ENCODE data around the gene ZFYVE28.

The ZFYVE28 gene

DNA sequence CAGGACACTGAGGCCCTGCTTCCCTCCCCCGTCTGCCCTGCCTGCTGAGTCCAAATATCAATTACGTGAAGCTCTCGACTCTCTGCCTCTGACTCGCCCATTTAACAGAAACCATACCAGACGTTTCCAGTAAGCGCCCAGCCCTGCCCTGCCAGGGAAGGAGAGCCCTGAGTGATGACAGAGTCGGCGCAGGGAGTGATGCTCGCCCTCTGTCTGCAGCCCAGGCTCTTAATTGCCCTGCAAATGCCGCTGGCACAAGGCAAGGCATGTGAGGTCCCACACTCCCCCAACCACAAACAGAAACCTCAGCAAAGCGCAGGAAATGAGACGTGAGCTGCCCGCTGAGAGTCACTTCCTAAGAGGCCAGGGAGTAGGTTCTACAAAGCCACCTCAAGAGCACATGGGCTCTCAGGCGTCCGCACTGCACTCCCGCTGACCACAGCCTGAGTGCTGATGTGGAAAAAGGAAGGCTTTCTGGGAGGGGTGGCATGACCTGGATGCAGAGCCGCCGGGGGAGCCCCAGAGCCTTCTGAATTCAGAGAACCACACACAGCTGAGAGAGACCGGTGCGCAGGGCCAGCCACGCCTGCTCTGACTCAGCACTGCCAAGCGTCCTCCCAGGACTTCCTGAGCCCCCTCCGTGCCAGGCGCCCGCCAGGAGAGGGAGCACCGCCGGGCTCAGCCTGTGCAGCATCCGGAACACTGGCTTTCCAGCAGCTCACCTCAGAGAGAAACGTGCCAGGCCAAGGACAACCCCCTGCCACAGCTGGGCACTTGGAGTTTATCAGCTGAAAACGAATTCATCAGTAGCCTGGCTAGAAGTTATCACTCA lies 5.3 kb downstream of the ZFYVE28 start:
- Histone ChIP-seq H3K27ac (peak overlapping the region; percentile 0 to 81), H3K4me3 (peak overlapping the region; percentile 58)
- TF ChIP-seq CTCF (IDR thresholded peaks at IDR 0.05), result peak; percentile 24
- DNase-seq (ENCODE audit: low spot score), result peak; percentile 90

GRCh38 chr4:2412534-2412884 lies 5.9 kb downstream of the ZFYVE28 start:
- no peak for DNase-seq (ENCODE audit: low spot score)
- no peak for TF ChIP-seq CTCF (IDR thresholded peaks at IDR 0.05)
- Histone ChIP-seq H3K27ac (peak overlapping the region; percentile 0 to 81), H3K4me3 (peak overlapping the region; percentile 58)

DNA sequence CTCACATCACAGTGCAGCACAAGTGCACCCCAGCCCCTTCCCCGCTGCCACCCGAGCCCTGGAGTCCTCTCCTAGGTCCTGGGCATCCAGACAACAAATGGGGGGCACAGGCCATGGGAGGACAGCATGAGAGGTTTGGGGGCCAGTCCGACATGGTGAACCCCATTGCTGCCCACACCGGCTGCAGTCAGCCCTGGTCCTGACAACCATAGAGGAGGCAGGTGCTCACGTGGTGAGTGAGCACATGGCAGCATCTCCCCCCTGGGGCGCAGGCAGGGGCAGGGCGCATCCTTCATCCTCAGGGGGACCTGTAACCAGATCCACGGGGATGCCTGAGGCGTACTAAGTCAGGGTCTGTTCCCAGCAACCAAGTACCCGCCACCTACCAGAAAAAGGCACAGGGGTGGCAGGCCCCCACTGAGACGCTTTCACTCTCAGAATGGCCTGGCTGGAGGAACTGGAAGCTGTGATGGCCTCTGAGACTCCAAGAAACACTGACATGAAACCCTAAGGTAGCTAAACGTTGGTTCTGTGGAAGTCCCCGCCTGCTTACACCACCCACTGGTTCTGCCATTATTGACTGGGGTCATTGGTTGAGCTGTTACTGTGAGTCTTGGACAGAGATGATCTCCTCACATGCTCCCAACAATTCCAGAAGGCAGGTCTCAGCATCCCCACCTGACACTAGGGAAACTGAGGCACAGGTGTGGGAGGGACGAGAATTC lies 6.5 kb downstream of the ZFYVE28 start:
- Histone ChIP-seq H3K4me3 (peak overlapping the region; percentile 58), H3K27ac (peak overlapping the region in 1 of 2 donors; percentile 81)
- no peak for TF ChIP-seq CTCF (IDR thresholded peaks at IDR 0.05)
- DNase-seq (ENCODE audit: low spot score), result no peak

DNA sequence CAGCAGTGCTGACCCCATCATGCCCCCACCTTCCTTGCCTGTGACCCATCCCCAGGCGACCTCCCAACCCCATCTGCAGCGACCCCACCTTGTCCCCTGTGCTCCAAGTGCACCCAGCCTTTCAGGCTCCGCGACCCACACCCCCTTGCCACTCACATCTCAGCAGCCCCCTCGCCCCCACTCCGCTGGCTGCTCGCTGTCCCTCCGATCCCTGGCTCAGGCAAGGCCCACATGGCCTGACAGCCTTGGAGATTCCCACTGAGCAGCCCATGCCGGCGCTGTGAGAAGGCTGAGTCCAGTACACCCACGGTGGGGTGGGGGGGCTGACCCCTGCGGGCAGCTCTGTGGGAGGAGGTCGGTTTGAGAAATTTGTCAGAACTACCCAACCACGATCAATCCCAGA lies 9.1 kb downstream of the ZFYVE28 start:
- TF ChIP-seq CTCF (IDR thresholded peaks at IDR 0.05), result no peak
- Histone ChIP-seq H3K27ac (no peak overlapping the region), H3K4me3 (no peak overlapping the region)
- DNase-seq (ENCODE audit: low spot score), result no peak

DNA sequence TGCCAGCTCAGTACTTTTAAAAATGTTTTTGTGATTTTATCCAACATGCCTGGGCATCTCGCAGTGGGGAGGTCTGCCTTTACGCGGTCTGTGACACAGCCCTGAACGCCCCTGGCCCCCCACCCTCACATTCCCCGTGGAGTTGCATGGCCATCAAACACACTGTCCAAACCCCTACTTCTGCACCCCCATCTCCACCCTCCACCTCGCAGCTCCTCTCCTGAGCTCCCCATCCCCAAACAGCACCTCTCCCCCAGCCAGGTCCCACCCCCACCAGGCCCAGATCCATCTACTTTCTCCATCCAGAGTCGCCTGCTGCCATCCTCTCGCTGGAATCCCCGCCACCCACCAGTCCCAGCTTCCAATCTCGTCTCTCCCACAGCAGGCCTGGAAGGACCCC lies 9.5 kb downstream of the ZFYVE28 start:
- Histone ChIP-seq H3K4me3 (no peak overlapping the region), H3K27ac (no peak overlapping the region)
- DNase-seq (ENCODE audit: low spot score), result no peak
- no peak for TF ChIP-seq CTCF (IDR thresholded peaks at IDR 0.05)

- Histone ChIP-seq H3K27ac (no peak overlapping the region), H3K4me3 (no peak overlapping the region)
- TF ChIP-seq CTCF (IDR thresholded peaks at IDR 0.05), result no peak
- no peak for DNase-seq (ENCODE audit: low spot score)
Measured at GRCh38 chr4:2408401-2408958, 10.0 kb downstream of the ZFYVE28 start.

Measured in coronary artery (tissue), 2 donors.